NCI-H2227 treated with DMSO at 0.1 percent for 48 hours (cell line): Measurements from ENCODE around the gene RTEL1.

Experiments used
- DNase-seq: peaks from one replicate; lab custom pipeline; 2025; lab: John Stamatoyannopoulos, UW

Gene RTEL1

GRCh38 chr20:63698739-63699465 is 40.8 kb downstream of the RTEL1 start:
- no peak for DNase-seq

GRCh38 chr20:63699466-63700198 is 41.5 kb downstream of the RTEL1 start:
- DNase-seq: no peak

GRCh38 chr20:63700199-63701050 is 42.3 kb downstream of the RTEL1 start:
- no peak for DNase-seq

- DNase-seq: no peak
These were observed 42.9 kb downstream of the RTEL1 start for GRCh38 chr20:63701051-63701328.

- DNase-seq: no peak
These were observed 43.4 kb downstream of the RTEL1 start for GRCh38 chr20:63701329-63702035.

GRCh38 chr20:63702036-63702665 is 44.0 kb downstream of the RTEL1 start:
- DNase-seq: no peak

GRCh38 chr20:63702751-63703470 is 44.8 kb downstream of the RTEL1 start:
- DNase-seq: no peak

GRCh38 chr20:63703471-63703975 is 45.4 kb downstream of the RTEL1 start:
- no peak for DNase-seq

- DNase-seq: no peak
These were observed 46.0 kb downstream of the RTEL1 start for GRCh38 chr20:63703976-63704748.

- DNase-seq: no peak
These were observed 46.6 kb downstream of the RTEL1 start for GRCh38 chr20:63704749-63705117.

GRCh38 chr20:63705232-63706026 is 47.3 kb downstream of the RTEL1 start:
- DNase-seq: no peak

- no peak for DNase-seq
These were observed 48.0 kb downstream of the RTEL1 start for GRCh38 chr20:63706027-63706695.

- DNase-seq: peak; percentile 14
These were observed 48.9 kb downstream of the RTEL1 start for GRCh38 chr20:63706852-63707557.

- peak; percentile 79 for DNase-seq
These were observed 49.6 kb downstream of the RTEL1 start, which contains the start of the genes ARFRP1 and ZGPAT for GRCh38 chr20:63707558-63708300. Gene ARFRP1, minus strand, starts transcription at chr20:63707976. Its CDS starts 885 bp downstream, at chr20:63707091. Gene ZGPAT, plus strand, starts transcription at chr20:63708039. Its CDS starts 542 bp downstream, at chr20:63708581.

- no peak for DNase-seq
These were observed 50.4 kb downstream of the RTEL1 start for GRCh38 chr20:63708301-63709148.

- DNase-seq: no peak
These were observed 51.0 kb downstream of the RTEL1 start for GRCh38 chr20:63709149-63709527.
